Stimulated activated CD4-positive, alpha-beta T cell treated with anti-CD3 and anti-CD28 coated beads, Interleukin-2, amount 100 ng/mL, for 4 hours (primary cell): Measurements from ENCODE around the gene SNTB2.

Source experiments
- DNase-seq: peaks from one replicate; pipeline ENCODE4 v3.0.0-alpha.2; 2020; ENCODE audit warnings: low read depth

The SNTB2 gene

DNA sequence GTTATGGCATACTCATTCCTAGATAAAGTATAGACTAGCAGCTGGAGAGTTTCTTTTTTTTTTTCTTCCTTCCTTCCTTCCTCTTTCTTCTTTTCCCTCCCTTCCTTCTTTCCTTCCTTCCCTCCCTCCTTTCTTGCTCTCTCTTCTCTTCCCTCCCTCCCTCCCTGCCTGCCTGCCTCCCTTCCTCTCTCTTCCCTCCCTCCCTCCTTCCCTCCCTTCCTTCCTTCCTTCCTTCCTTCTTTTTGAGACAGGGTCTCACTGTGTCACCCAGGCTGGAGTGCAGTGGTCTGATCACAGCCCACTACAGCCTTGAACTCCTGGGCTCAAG, 7.0 kb upstream of the SNTB2 start:
- no peak for DNase-seq

DNA sequence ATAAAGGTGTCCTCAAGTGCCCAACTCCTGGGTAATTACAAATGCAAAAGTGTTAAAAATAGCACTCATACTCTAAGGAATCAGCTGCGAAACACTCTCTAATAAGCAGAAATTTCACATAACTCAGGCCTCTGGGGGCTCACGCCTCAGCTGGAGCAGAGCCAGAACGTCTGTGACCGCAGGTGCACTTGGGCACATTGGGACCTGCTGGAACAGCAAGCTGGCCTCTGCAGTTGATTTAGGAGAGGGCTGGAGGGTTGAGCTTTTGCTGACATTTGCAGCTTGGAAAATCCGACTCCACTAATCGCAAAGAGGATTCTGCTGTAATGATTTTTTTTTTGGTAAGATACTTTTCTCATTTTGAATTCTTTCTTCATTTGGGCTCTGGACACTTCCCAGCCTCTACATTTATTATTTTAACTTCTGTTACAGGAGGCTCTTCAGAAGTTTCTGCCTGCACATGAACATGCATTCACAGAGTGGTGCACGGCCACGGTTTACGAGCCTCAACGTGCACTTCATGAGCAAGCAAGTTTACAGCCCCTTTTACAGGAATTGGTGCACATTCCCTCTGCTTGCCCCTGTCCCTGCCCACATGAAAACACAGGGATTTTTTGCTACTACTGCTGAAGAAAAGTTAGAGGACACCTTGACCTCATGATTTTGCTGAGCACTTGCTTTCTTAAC, 4.1 kb upstream of the SNTB2 start:
- DNase-seq = no peak

DNA sequence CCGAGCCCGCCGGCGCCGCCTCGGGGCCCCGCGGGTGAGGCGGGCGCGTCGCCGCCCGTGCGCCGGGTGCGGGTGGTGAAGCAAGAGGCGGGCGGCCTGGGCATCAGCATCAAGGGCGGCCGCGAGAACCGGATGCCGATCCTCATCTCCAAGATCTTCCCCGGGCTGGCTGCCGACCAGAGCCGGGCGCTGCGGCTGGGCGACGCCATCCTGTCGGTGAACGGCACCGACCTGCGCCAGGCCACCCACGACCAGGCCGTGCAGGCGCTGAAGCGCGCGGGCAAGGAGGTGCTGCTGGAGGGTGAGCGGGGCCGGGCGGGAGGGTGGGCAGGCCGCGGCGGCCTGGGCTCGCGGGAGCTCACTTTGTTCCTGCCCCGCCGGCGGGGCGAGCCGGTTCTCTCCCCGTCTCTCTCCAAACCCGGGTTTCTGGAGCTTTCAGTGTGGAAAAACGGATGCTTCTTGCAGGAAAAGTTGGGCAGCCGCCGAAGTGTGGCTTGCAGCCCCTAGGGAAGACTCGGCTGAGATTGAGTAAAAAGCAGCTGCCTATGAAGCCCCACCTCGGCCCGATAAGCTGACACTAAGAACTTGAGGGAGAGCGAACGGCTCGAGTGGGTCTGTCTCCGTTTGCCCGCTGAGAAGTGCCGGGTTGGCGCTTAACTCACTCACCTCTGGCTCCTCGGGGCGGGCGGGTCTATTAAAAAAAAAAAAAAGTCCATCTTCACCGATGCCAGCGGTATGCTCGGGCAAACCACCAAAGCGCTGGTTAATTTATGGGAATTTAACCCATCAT, 677 bp downstream of the SNTB2 start:
- DNase-seq = peak; percentile 7

DNA sequence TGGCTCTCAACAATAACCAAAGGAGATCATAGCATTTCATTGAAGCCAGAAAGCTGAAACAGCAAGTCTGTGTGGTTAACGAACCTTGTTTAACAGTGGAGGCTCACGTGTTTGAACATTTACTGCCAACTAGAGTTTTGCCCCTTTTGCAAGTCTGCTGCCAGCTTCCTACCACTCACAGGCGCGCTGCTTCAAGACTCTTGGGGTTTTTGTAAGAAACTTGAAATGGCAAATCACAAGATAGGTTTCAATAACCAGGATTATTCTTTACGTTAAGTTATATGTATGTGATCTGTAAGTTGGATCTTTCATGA, 1.2 kb downstream of the SNTB2 start:
- peak; percentile 6 for DNase-seq

DNA sequence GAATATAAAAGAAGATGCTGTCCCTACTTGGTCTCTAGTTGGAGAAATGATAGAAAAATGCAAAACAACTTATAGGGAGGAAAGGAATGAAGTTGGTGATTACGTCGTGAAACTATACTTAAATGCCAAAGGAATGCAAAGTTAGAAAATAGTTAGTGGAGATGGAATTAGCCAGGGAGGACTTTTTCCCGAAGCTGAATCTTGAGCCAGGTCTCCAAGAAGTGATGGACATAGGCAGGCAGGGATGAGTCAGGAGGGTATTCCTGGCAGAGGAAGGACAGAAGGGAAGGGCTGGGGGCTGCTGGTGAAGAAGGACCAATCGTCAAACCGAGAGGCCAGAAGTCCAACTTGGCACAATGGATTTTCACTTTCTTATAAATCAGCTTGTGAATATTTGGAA, 1.8 kb downstream of the SNTB2 start:
- no peak for DNase-seq

DNA sequence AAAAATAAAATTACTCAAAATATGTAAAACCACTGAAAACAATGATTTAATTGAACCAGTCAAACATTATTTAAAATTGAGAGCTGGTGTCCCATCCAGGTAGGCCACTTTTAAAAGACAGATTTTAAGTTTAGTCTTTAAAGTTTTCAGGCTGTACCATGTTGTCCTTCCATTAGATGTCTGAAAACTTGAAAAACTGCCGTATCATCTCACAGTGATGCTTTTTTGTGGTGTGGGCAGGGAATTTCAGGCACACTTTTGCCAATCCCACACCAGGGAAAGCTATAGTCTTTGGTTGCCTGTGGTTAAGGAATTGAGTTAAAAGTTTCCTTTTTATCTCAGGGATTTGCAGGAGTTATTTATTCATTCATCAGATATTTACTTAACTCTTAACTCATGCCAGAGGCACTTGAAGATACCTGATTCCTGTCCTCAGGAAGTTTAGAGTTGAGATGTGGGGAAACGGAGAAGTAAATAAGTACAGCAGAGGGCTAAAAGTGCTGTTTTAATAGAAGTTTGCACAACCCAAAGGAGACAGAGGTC, 3.2 kb downstream of the SNTB2 start:
- DNase-seq = no peak

DNA sequence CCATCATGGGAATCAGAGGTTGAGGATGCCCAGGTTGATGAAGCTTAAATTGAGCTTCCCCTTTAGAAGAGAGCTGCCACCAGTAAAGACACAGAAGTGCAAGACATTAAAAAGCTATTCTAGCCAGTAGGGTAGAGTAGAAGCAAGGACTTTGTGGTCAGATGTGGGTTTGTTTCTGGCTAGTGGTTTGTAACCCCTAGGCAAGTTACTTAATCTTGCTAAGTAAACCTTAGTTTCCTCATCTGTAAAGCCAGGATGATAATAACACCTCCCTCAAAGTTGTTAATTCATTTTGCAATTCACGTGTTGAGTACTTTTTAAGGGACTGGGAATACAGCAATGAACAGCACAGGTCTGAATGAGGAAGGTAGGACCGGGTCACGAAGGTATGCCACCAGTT, 3.6 kb downstream of the SNTB2 start:
- no peak for DNase-seq

DNA sequence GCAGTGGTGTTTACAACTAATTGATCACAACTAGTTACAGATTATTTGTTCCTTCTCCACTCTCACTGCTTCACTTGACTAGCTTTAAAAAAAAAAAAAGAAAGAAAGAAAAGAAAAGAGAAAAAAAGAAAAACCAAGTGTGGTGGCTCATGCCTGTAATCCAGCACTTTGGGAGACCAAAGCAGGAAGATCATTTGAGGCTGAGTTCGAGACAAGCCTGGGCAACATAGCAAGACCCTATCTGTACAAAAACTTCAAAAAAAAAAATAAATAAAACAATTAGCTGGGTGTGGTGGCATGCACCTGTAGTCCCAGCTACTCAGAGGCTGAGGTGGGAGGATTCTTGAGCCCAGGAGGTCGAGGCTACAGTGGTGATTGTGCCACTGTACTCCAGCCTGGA, 4.2 kb downstream of the SNTB2 start:
- DNase-seq = no peak

DNA sequence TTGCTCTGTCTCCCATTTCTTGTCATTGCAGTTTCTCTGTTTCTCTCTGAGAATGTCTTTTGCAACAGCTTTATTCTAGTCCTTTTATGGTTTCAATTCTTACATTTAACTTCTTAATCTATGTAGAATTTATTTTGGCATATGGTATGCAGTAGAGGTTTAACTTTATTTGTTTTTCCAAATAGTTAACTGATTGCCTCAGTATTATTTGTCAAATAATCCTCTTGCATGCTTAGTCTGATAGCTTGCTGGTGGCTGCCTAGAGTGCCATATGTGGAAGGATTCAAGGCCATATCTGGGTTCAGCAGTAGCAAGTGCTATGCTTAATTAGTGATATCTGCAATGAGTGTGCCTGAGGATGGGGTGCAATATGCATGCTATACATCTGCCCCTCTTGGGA, 6.9 kb downstream of the SNTB2 start:
- DNase-seq = no peak

DNA sequence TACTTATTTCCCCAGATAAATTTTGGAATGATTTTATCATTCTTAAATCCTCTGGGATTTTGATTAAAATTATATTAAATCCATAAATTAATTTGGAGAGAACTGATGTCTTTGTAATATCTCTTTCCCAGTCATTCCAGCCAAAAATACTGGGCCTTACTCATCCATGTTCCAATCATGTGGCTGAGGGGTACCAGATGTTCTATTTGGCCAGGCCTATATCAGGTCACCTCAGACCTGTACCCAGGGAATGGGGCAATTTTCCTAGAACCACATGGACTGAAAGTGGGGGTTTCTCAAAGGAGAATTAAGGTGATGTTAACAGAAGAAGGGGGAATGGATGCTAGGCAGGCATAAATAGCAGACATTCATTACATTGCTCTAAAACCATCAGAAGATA, 7.5 kb downstream of the SNTB2 start:
- DNase-seq = no peak

DNA sequence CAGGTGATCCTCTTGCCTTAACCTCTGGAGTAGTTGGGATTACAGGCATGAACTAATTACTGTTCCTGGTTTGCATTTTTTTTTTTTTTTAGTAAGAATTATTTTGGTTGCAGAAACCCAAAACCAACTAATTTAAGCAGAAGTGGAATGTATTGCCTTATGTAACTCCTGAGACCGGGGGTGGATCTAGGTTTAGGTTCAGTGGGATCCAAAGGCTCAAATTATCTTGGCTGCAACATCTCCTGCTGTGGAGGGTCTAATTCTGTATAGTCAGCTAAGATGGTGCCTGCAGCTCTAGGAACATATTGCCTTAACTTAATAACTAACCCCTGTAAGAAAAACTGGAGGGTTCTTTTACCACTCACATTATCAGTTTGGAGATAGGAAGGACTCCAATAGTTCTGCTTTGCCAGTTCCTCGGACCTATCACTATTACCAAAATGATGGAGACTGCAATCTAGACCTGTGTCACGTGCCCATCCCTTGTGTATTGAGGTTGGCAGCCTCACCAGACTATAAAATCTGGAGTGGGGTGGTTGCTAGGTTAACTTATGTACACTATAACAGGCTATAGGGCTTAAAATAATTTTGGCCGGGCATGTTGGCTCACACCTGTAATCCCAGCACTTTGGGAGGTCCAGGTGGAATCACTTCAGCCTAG, 8.5 kb downstream of the SNTB2 start:
- DNase-seq = no peak

DNA sequence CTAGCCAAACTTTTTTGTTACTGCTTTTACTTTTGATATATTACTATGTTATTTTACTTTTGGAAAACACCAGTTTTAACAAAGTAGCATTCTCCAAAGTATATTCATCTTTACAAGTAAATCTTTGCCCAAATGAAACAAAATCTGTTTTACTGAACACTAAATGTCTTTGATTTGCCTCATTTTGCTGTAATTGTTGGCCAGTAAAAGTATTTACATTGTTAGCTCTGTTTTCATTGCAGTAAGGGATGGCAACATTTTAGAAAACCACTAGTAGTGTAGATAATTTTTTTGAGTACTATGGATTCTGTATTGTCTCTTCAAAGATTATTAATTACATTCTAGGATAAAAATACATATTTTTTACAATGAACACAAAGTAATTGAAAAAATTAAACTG, 10.6 kb downstream of the SNTB2 start:
- no peak for DNase-seq

DNA sequence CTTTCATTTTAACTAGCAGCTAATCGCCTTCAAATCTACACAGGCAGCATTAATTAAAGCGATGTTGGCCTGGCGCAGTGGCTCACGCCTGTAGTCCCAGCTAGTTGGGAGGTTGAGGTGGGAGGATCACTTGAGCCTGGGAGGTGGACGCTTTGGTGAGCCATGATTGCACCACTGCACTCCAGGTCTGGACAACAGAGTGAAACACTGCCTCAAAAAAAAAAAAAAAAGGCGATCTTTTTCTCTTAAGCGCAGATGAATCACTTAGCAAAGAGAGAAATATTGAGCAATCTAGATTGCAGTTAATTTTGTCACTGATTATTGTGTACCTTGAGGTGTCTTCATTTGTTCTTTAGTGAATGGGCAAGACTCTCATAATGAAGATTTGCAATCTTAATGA, 12.4 kb downstream of the SNTB2 start:
- DNase-seq = no peak

DNA sequence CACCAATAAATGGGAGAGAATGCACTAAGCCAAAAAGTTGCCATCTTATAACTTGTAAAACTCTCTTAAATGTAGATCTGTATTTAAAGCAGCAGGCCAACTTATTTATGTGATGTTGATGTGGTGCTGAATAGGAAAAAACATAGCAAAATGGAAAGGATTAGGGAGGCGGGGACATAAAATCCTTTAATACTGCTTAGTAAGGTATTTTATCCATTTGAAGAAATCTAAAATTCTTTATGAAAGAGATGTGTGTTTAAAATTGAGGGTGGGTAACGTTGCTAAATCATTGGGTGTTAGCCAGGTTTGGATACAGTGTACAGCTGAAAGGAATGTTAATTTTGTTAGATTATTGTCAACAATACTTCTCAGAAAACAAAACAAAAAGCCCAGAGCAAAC, 14.3 kb downstream of the SNTB2 start:
- DNase-seq = no peak

DNA sequence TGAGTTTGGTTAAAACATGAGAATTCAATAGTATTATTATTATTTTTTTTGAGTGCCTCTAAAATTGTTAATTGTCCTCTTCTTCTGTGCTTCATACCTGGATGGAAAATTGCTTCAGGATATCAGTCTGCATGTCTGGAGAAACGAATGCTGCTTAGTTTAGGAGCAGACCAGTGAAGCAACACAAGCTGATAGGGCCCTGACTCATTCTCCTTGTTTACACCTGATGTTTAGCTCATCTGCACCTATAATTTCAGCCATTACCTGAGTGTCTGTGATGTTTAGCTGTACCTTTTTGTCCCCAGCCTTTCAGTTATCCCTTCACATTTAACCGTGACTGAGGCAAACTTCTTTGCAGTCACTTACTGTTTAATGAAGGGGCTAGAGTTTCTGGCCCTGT, 14.8 kb downstream of the SNTB2 start:
- no peak for DNase-seq

DNA sequence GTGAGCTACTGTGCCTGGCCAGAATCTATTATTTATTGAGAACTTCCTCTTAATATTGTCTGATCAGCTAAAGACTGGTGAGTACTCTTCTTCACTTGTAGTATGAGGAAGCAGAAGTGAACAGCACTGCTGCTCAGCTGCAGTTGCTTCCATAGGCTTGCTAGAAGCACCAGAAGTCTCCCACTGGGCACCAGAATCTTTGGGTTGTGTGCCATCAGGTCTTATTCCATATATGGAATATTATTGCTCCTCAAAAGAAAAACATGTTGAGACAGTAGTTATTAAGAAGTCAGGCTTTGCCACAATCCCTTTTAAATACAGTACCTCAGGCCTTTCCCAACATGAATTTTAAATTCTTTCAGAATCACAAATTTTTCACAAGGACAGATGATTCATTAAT, 17.2 kb downstream of the SNTB2 start:
- no peak for DNase-seq

DNA sequence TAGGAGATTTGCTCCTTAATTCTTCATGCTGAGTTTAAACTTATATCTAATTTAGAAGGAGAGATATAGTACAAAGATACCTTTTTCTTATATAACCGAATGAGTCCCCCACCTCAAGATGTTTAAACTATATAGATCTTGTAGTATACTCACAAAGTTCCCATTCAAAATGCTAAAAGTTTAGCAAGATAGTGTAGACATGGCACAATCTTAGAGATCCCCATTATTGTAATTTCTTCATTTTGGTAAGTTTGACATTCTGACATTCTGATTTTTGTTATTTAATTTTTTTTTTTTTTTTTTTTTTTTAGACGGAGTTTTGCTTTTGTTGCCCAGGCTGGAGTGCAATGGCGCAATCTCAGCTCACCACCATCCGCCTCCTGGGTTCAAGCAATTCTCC, 22.8 kb downstream of the SNTB2 start:
- DNase-seq = no peak

DNA sequence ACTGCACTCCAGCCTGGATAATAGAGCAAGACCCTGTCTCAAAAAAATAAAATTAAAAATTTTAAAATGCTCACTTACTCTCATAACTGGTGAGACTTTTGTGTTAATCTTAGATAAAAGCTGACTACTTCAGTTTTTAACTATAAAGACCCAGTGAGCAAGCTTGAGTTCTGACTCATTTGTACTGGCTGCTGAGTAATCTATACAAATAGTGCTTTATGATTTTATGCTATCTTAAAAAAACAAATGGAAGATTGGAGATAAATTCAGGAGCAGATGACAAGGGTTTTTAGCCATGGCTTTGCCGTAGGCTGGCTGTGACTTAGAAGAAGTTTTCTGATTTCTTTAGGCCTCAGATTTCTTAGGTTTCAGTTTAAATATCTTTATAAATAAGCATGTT, 30.5 kb downstream of the SNTB2 start:
- DNase-seq = no peak

DNA sequence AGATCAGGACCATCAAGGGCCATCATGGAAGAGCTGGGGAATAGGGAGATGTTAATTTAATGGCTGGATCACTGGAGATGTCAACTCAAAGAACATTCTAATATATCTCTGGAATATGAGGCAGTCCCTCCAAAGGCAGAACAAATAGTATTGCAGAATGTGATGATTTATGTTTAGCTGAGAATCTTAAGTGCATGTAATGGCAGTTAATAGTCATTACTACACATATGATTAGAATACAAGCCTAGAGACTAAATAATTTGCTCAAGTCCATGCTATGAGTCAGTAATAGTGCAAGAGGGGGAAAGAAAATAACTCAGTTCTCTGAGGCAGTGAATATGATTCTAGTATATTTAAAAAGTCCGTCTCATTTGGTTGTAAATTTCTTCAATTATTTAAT, 32.3 kb downstream of the SNTB2 start:
- DNase-seq = no peak

DNA sequence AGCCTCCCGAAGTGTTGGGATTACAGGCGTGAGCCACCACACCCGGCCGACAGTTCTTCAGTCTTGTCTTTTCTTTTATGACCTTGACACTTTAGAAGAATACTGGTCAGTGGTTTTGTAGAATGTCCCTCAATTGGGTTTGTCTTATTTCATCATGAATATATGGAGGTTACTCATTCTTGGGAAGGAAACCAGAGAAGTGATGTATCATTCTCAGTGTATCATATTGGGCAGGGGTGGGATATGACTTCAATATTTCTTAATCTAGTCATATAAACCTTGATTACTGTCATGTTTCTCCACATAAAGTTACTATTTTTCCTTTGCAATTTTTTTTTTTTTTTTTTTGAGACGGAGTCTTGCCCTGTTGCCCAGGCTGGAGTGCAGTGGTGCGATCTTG, 36.9 kb downstream of the SNTB2 start:
- DNase-seq = no peak

DNA sequence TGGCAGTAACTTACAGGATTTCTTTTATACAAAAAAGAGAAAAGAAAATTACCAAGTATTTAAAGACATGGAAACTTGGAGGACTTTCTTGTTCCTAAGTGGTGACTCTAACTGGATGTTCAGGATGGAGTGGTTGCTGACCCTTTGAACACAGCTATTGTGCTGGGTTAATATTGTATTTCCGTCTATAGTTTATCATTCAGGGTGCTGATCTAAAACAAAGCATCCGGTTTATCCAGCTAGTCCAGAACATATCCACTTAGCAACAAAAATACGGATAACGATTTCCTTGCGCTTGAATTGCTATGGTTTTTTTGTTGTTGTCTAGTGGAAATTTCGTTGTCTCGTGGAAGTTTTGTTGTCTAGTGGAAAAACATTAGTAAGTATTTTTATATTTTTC, 38.2 kb downstream of the SNTB2 start:
- DNase-seq = no peak

DNA sequence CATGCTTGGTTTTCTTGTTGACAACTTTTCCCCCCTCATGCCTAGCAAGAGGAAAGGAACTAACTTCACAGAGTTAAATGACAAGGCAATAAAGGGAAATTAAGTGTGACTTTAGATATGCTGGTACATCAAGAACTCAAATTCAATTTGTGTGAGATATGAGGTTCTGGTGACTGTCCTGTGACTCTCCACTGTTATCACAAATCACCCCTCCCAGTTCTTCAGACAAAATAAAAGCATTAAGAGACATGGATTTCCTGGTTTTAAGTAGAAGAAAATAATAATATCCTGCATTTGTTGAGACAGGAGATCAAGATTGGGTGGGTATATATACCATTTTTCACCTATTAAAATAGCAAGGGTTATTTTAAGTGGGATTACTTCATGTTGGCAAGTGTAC, 46.2 kb downstream of the SNTB2 start:
- DNase-seq = no peak

DNA sequence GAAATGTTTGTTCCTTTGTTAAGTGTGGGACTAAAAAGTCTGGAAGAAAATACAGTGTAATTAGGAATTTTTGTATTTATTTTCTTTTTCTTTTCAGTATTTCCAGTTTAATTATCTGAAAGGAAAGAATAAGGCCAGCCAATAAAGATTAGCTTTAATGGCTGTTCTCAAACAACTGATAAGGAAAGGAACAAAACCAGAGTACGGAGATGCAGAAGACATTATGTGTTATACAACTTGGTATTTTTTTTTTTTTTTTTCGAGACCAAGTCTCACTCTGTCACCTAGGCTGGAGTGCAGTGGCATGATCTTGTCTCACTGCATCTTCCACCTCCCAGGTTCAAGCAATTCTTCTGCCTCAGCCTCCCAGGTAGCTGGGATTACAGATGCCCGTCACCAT, 47.5 kb downstream of the SNTB2 start:
- no peak for DNase-seq

DNA sequence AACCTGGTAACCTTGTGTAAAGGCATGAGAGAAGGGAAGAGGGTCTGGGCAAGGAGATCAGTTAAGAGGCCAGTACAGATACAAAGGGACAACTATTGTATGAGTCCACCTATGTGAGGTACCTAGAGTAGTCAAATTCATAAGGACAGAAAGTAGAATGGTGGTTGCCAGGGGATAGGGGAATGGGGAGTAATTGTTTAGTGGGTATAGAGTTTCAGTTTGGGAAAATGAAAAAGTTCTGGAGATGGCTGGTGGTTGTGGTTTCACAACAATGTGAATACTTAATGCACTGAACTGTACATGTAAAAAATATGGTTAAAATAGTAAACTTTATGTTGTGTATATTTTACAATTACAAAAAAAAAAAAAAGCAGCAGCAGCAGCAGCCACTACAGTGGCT, 49.4 kb downstream of the SNTB2 start:
- DNase-seq = no peak
